H9 (cell line): ENCODE results near the gene SYCN. TPM values are rescaled to one million over a fixed set of nuclear protein-coding genes. Genes with fewer than 3 reads are reported as not detected.

ENCODE experiments used
- DNase-seq: peaks from one replicate; pipeline ENCODE4 v3.0.0-alpha.2; 2017
- H2AFZ ChIP-seq: one replicate; pipeline ENCODE4 v1.6.1; 2013; ENCODE audit warnings: mild to moderate bottlenecking, low read length, control low read depth, moderate library complexity
- H2AK5ac ChIP-seq: 2 replicates; pipeline ENCODE4 v1.6.1; 2013; ENCODE audit warnings: low read length, control low read depth, mixed read lengths; ENCODE audit not compliant: insufficient read length
- H2BK120ac ChIP-seq: one replicate; pipeline ENCODE4 v1.6.1; 2013; ENCODE audit warnings: low read depth, mild to moderate bottlenecking, low read length, control low read depth, inconsistent platforms; ENCODE audit not compliant: poor library complexity, severe bottlenecking
- H2BK12ac ChIP-seq: 2 replicates; pipeline ENCODE4 v1.6.1; 2013; ENCODE audit warnings: low read length, control low read depth, mixed read lengths, low read depth; ENCODE audit not compliant: insufficient read length
- H2BK15ac ChIP-seq: 2 replicates; pipeline ENCODE4 v1.6.1; 2013; ENCODE audit warnings: low read depth, low read length, control low read depth
- H2BK20ac ChIP-seq: one replicate; pipeline ENCODE4 v1.6.1; 2013; ENCODE audit warnings: low read depth, mild to moderate bottlenecking, low read length, control low read depth, inconsistent platforms; ENCODE audit not compliant: poor library complexity, severe bottlenecking
- H2BK5ac ChIP-seq: 2 replicates; pipeline ENCODE4 v1.6.1; 2013; ENCODE audit warnings: low read length, control low read depth, mixed read lengths; ENCODE audit not compliant: insufficient read length
- H3K14ac ChIP-seq: 2 replicates; pipeline ENCODE4 v1.6.1; 2013; ENCODE audit warnings: low read length, control low read depth; ENCODE audit not compliant: insufficient read depth
- H3K18ac ChIP-seq: 2 replicates; pipeline ENCODE4 v1.6.1; 2013; ENCODE audit warnings: low read depth, mild to moderate bottlenecking, mixed read lengths, low read length, control low read depth; ENCODE audit not compliant: insufficient read length
- H3K23ac ChIP-seq: 2 replicates; pipeline ENCODE4 v1.6.1; 2013; ENCODE audit warnings: low read length, control low read depth, mixed read lengths, low read depth; ENCODE audit not compliant: insufficient read length
- H3K23me2 ChIP-seq: 2 replicates; pipeline ENCODE4 v1.6.1; 2013; ENCODE audit warnings: low read depth, mild to moderate bottlenecking, mixed read lengths, low read length, control low read depth; ENCODE audit not compliant: insufficient read length, poor library complexity, severe bottlenecking
- H3K27ac ChIP-seq: 2 replicates; pipeline ENCODE4 v1.5.1; 2013; ENCODE audit warnings: low read length, control low read depth, mixed read lengths, low read depth; ENCODE audit not compliant: insufficient read length
- H3K27me3 ChIP-seq: 2 replicates; pipeline ENCODE4 v1.6.1; 2013; ENCODE audit warnings: low read length, control low read depth, inconsistent platforms; ENCODE audit not compliant: insufficient read depth
- H3K4ac ChIP-seq: 2 replicates; pipeline ENCODE4 v1.6.1; 2013; ENCODE audit warnings: low read depth, mild to moderate bottlenecking, control low read depth, inconsistent platforms, low read length, moderate library complexity
- H3K4me1 ChIP-seq: 2 replicates; pipeline ENCODE4 v1.6.1; 2013; ENCODE audit warnings: low read length, control low read depth, inconsistent platforms; ENCODE audit not compliant: insufficient read depth
- H3K4me2 ChIP-seq: 2 replicates; pipeline ENCODE4 v1.6.1; 2013; ENCODE audit warnings: low read length, control low read depth, mixed read lengths; ENCODE audit not compliant: insufficient read length, insufficient read depth
- H3K56ac ChIP-seq: 2 replicates; pipeline ENCODE4 v1.6.1; 2013; ENCODE audit warnings: low read depth, mild to moderate bottlenecking, mixed read lengths, low read length, control low read depth; ENCODE audit not compliant: insufficient read length
- H3K79me1 ChIP-seq: 2 replicates; pipeline ENCODE4 v1.6.1; 2013; ENCODE audit warnings: low read depth, mild to moderate bottlenecking, moderate library complexity, low read length, control low read depth, inconsistent platforms; ENCODE audit not compliant: insufficient read depth, poor library complexity, severe bottlenecking
- H3K79me2 ChIP-seq: 2 replicates; pipeline ENCODE4 v1.6.1; 2013; ENCODE audit warnings: low read length, control low read depth, inconsistent platforms; ENCODE audit not compliant: insufficient read depth
- H3K9ac ChIP-seq: 2 replicates; pipeline ENCODE4 v1.6.1; 2013; ENCODE audit warnings: low read length, control low read depth, mixed read lengths; ENCODE audit not compliant: insufficient read length; ENCODE audit errors: extremely low read depth
- H3K9me3 ChIP-seq: one replicate; pipeline ENCODE4 v1.6.1; 2013; ENCODE audit warnings: low read depth, low read length, inconsistent platforms; ENCODE audit not compliant: control insufficient read depth
- H3T11ph ChIP-seq: one replicate; pipeline ENCODE4 v1.6.1; 2013; ENCODE audit warnings: mild to moderate bottlenecking, low read length, control low read depth, inconsistent platforms
- H4K20me1 ChIP-seq: one replicate; pipeline ENCODE4 v1.6.1; 2013; ENCODE audit not compliant: control insufficient read depth, insufficient read length, insufficient read depth
- H4K5ac ChIP-seq: 2 replicates; pipeline ENCODE4 v1.6.1; 2013; ENCODE audit warnings: low read depth, mild to moderate bottlenecking, mixed read lengths, low read length, control low read depth; ENCODE audit not compliant: insufficient read length
- H4K8ac ChIP-seq: replicated peaks from 2 replicates; pipeline ENCODE4 v1.6.1; 2013; ENCODE audit warnings: low read length, control low read depth, mixed read lengths, low read depth; ENCODE audit not compliant: insufficient read length
- H4K91ac ChIP-seq: 2 replicates; pipeline ENCODE4 v1.6.1; 2013; ENCODE audit warnings: low read depth, mild to moderate bottlenecking, moderate library complexity, mixed read lengths, low read length, control low read depth; ENCODE audit not compliant: insufficient read length
- H3K27ac Mint-ChIP-seq, 3 experiments: 2 replicates in 2 of 3; 3 replicates in 1 of 3; pipeline ENCODE4 v1.8.0; 2020 to 2021; ENCODE audit warnings: mixed read lengths in 3 of 3, mild to moderate bottlenecking in 1 of 3, moderate library complexity in 1 of 3
- H3K27me3 Mint-ChIP-seq: 2 replicates; pipeline ENCODE4 v1.8.0; 2021; ENCODE audit warnings: low read depth, mild to moderate bottlenecking, moderate library complexity, mixed read lengths
- H3K36me3 Mint-ChIP-seq, 3 experiments: 2 replicates in 2 of 3; 3 replicates in 1 of 3; pipeline ENCODE4 v1.8.0; 2020 to 2021; ENCODE audit warnings: low read depth in 3 of 3, mixed read lengths in 3 of 3; ENCODE audit not compliant: insufficient read depth in 1 of 3
- H3K4me1 Mint-ChIP-seq, 2 experiments: 2 replicates each; pipeline ENCODE4 v1.8.0; 2020; ENCODE audit warnings: mixed read lengths in 2 of 2
- H3K4me3 Mint-ChIP-seq, 2 experiments: 2 replicates in 1 of 2; 3 replicates in 1 of 2; pipeline ENCODE4 v1.8.0; 2020 to 2021; ENCODE audit warnings: mild to moderate bottlenecking in 2 of 2, mixed read lengths in 2 of 2, moderate library complexity in 1 of 2
- H3K9me3 Mint-ChIP-seq, 2 experiments: 2 replicates in 1 of 2; 3 replicates in 1 of 2; pipeline ENCODE4 v1.8.0; 2020; ENCODE audit warnings: mild to moderate bottlenecking in 2 of 2, mixed read lengths in 2 of 2, moderate library complexity in 1 of 2
- WGBS: extraction: QIAGEN DNeasy Blood & Tissue Kit; methylation state at CpG from one replicate; pipeline ENCODE4 v1.1.7; 2013; ENCODE audit warnings: missing lambda C conversion rate, low lambda C conversion rate, mixed read lengths; ENCODE audit not compliant: insufficient read length; ENCODE audit errors: extremely low coverage; 5-methylcytosine and 5-hydroxymethylcytosine counted together
- total RNA-seq: library from RNA; stranded (reverse); gene quantifications from 2 replicates; pipeline ENCODE4 v1.2.1, GENCODE V29; 2021
- TF ChIP-seq, protein P1 (sequence below): fragments of 200-600 bp; sonication (generic); conservative IDR thresholded peaks from 3 replicates; pipeline ENCODE4 v1.8.0; 2021; ENCODE audit warnings: antibody characterized with exemption, mild to moderate bottlenecking

The SYCN gene
- total RNA-seq, 1 experiment from 2014 or later = not detected

DNA sequence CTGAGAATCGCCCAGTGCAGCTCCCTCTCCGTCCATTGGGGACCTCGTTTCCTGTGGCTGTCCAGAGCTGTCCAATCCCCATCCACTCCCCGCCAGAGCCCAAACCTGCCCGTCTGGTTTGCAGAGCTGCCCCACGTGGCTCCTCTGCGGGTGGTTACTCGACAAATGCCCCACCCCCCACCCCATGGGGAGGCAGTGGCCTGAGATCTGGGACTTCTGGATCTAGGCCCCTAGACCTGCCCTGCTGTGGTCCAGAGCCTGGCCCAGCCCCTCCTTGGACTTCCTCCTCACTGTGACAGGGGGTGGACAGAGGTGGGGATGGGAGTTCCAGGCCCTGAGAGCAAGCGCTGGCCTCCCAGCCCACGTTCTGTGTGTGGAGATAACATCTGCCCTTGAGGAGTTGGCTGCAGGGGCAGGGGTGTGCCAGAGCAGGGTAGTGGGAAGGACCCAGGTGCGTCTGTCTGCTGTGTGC is 49.4 kb downstream of the SYCN start:
- no peak overlapping the region for H3K18ac ChIP-seq
- no peak overlapping the region for H3T11ph ChIP-seq
- H3K27ac Mint-ChIP-seq = peak overlapping the region in 2 of 3 experiments; percentile 57 to 62; a peak in 2 of 7 replicates
- H3K4ac ChIP-seq = no peak overlapping the region
- H3K23ac ChIP-seq = no peak overlapping the region
- H3K27me3 Mint-ChIP-seq = no peaks in the 10 kb centered on the region
- peaks cover 42 to 64% of the 10 kb centered on the region in 2 experiments for H3K4me1 Mint-ChIP-seq
- H3K27me3 ChIP-seq = no peaks in the 10 kb centered on the region
- H3K4me2 ChIP-seq = no peak overlapping the region
- no CpG with 5 or more reads among the region's 11 CpGs for WGBS
- H2AK5ac ChIP-seq = no peak overlapping the region
- TF ChIP-seq, protein P1, sequence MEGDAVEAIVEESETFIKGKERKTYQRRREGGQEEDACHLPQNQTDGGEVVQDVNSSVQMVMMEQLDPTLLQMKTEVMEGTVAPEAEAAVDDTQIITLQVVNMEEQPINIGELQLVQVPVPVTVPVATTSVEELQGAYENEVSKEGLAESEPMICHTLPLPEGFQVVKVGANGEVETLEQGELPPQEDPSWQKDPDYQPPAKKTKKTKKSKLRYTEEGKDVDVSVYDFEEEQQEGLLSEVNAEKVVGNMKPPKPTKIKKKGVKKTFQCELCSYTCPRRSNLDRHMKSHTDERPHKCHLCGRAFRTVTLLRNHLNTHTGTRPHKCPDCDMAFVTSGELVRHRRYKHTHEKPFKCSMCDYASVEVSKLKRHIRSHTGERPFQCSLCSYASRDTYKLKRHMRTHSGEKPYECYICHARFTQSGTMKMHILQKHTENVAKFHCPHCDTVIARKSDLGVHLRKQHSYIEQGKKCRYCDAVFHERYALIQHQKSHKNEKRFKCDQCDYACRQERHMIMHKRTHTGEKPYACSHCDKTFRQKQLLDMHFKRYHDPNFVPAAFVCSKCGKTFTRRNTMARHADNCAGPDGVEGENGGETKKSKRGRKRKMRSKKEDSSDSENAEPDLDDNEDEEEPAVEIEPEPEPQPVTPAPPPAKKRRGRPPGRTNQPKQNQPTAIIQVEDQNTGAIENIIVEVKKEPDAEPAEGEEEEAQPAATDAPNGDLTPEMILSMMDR = peak; percentile 31; the same call in 1 of the 3 replicates
- H2AFZ ChIP-seq = no peak overlapping the region
- H3K23me2 ChIP-seq = peaks cover 2% of the 10 kb centered on the region
- no peak overlapping the region for H3K9ac ChIP-seq
- no peak overlapping the region for H2BK5ac ChIP-seq
- H2BK12ac ChIP-seq = no peak overlapping the region
- peaks cover 4% of the 10 kb centered on the region; the same call in 1 of the 2 replicates for H3K79me2 ChIP-seq
- H3K14ac ChIP-seq = no peak overlapping the region
- peaks cover 2 to 13% (median 6%) of the 10 kb centered on the region in 3 experiments; a peak in 6 of 7 replicates for H3K36me3 Mint-ChIP-seq
- H4K20me1 ChIP-seq = peaks cover 5% of the 10 kb centered on the region
- no peak overlapping the region for H2BK120ac ChIP-seq
- H4K5ac ChIP-seq = no peak overlapping the region
- no peak overlapping the region for H4K91ac ChIP-seq
- no peaks in the 10 kb centered on the region for H3K79me1 ChIP-seq
- H3K9me3 Mint-ChIP-seq = no peaks in the 10 kb centered on the region
- H3K56ac ChIP-seq = no peak overlapping the region
- no peak overlapping the region for H2BK20ac ChIP-seq
- no peaks in the 10 kb centered on the region for H3K9me3 ChIP-seq
- H2BK15ac ChIP-seq = no peak overlapping the region
- H3K4me3 Mint-ChIP-seq = no peak overlapping the region
- DNase-seq = peak; percentile 66
- no peak overlapping the region for H4K8ac ChIP-seq
- H3K27ac ChIP-seq = no peak overlapping the region
- H3K4me1 ChIP-seq = peaks cover 5% of the 10 kb centered on the region; the same call in 1 of the 2 replicates
